Karpas-422 (cell line): ENCODE measurements around the gene NSUN4. TPM values are rescaled to one million over a fixed set of nuclear protein-coding genes. Genes with fewer than 3 reads are reported as not detected.
A peak's percentile ranks its signal among the peaks of the same experiment; 100 is the strongest.
"Not testable (repeated sequence)": the region's sequence is repeated elsewhere in the genome, so short reads cannot be mapped to it uniquely, and the experiment has no call there.

Source experiments
- DNase-seq: peaks from one replicate; pipeline ENCODE4 v3.0.0-alpha.2; 2015
- H2AFZ ChIP-seq: fragments of 200-600 bp; sonication (generic); 2 replicates; pipeline ENCODE4 v1.6.1; 2014; ENCODE audit warnings: antibody characterized with exemption, low read length, mixed read lengths
- H3K27ac ChIP-seq: fragments of 200-600 bp; sonication (generic); 2 replicates; pipeline ENCODE4 v1.5.1; 2014; ENCODE audit warnings: mild to moderate bottlenecking, low read length, moderate library complexity
- H3K27me3 ChIP-seq: fragments of 200-600 bp; sonication (generic); 2 replicates; pipeline ENCODE4 v1.6.1; 2014; ENCODE audit warnings: low read length, mixed read lengths
- H3K36me3 ChIP-seq: fragments of 200-600 bp; sonication (generic); 2 replicates; pipeline ENCODE4 v1.6.1; 2014; ENCODE audit warnings: low read length, mixed read lengths; ENCODE audit not compliant: insufficient read depth
- H3K4me1 ChIP-seq: fragments of 200-600 bp; sonication (generic); 2 replicates; pipeline ENCODE4 v1.6.1; 2014; ENCODE audit warnings: mild to moderate bottlenecking, low read length, mixed read lengths
- H3K4me2 ChIP-seq: fragments of 200-600 bp; sonication (generic); 2 replicates; pipeline ENCODE4 v1.6.1; 2014; ENCODE audit warnings: low read length, low read depth, mild to moderate bottlenecking; ENCODE audit not compliant: poor library complexity, severe bottlenecking
- H3K4me3 ChIP-seq: fragments of 200-600 bp; sonication (generic); 2 replicates; pipeline ENCODE4 v1.5.1; 2014; ENCODE audit warnings: mild to moderate bottlenecking, antibody characterized with exemption, low read length, mixed read lengths
- H3K79me2 ChIP-seq: fragments of 200-600 bp; sonication (generic); 2 replicates; pipeline ENCODE4 v1.6.1; 2014; ENCODE audit warnings: mild to moderate bottlenecking, low read length, mixed read lengths
- H3K9ac ChIP-seq: fragments of 200-600 bp; sonication (generic); 2 replicates; pipeline ENCODE4 v1.6.0; 2014; ENCODE audit warnings: low read length
- H3K9me2 ChIP-seq: fragments of 200-600 bp; sonication (generic), shearing (Covaris generic); replicated peaks from 2 replicates; pipeline ENCODE4 v1.6.0; 2014; ENCODE audit warnings: mild to moderate bottlenecking, low read length, moderate library complexity; ENCODE audit not compliant: insufficient read depth
- H3K9me3 ChIP-seq: fragments of 300-700, 200-600 bp; sonication (generic); 2 replicates; pipeline ENCODE4 v1.6.1; 2014; ENCODE audit warnings: low read length, mixed read lengths
- H4K20me1 ChIP-seq: fragments of 200-600 bp; sonication (generic); 2 replicates; pipeline ENCODE4 v1.6.1; 2014; ENCODE audit warnings: mild to moderate bottlenecking, antibody characterized with exemption, low read length, low read depth; ENCODE audit not compliant: insufficient read depth
- total RNA-seq: library from RNA; depleted of rRNA; stranded (reverse); fragments of >200 nt; shearing (Covaris generic); gene quantifications from 2 replicates; pipeline ENCODE4 v1.2.3, GENCODE V29; 2014; ENCODE audit warnings: low replicate concordance

NSUN4 gene
- total RNA-seq, 1 experiment from 2014 or later: 15.9 TPM

- Histone ChIP-seq H4K20me1 (peaks cover 7% of the 10 kb centered on the region; the same call in 1 of the 2 replicates), H3K36me3 (peaks cover 9% of the 10 kb centered on the region; the same call in 1 of the 2 replicates), H3K4me1 (peaks cover 24% of the 10 kb centered on the region), H3K27me3 (no peaks in the 10 kb centered on the region), H2AFZ (no peak overlapping the region), H3K9me2 (no peaks in the 10 kb centered on the region), H3K79me2 (peaks cover 26% of the 10 kb centered on the region), H3K27ac (no peak overlapping the region), H3K9ac (no peak overlapping the region), H3K4me3 (no peak overlapping the region), H3K4me2 (no peak overlapping the region), H3K9me3 (no peaks in the 10 kb centered on the region)
- no peak for DNase-seq
Measured at GRCh38 chr1:46343351-46343695, 2.7 kb downstream of the NSUN4 start.

GRCh38 chr1:46343705-46344104 is 3.1 kb downstream of the NSUN4 start:
- H4K20me1 ChIP-seq: peaks cover 7% of the 10 kb centered on the region; the same call in 1 of the 2 replicates
- no peak for DNase-seq
- no peak overlapping the region for H3K9ac ChIP-seq
- peaks cover 9% of the 10 kb centered on the region; the same call in 1 of the 2 replicates for H3K36me3 ChIP-seq
- peaks cover 24% of the 10 kb centered on the region for H3K4me1 ChIP-seq
- H3K4me2 ChIP-seq: no peak overlapping the region
- H3K4me3 ChIP-seq: no peak overlapping the region
- no peak overlapping the region for H3K27ac ChIP-seq
- no peak overlapping the region for H2AFZ ChIP-seq
- H3K27me3 ChIP-seq: no peaks in the 10 kb centered on the region
- peaks cover 26% of the 10 kb centered on the region for H3K79me2 ChIP-seq
- H3K9me2 ChIP-seq: no peaks in the 10 kb centered on the region
- H3K9me3 ChIP-seq: no peaks in the 10 kb centered on the region

- Histone ChIP-seq H3K9me3 (no peaks in the 10 kb centered on the region), H3K36me3 (peaks cover 12% of the 10 kb centered on the region), H3K9me2 (no peaks in the 10 kb centered on the region), H4K20me1 (peaks cover 7% of the 10 kb centered on the region; the same call in 1 of the 2 replicates), H3K4me2 (no peak overlapping the region), H2AFZ (no peak overlapping the region), H3K27ac (no peak overlapping the region), H3K27me3 (no peaks in the 10 kb centered on the region), H3K4me3 (no peak overlapping the region), H3K79me2 (peaks cover 28% of the 10 kb centered on the region), H3K9ac (no peak overlapping the region), H3K4me1 (peaks cover 22% of the 10 kb centered on the region)
- DNase-seq: no peak
Measured at GRCh38 chr1:46344481-46344880, 3.9 kb downstream of the NSUN4 start.

- no peak overlapping the region for H3K27ac ChIP-seq
- H3K9ac ChIP-seq: no peak overlapping the region
- H4K20me1 ChIP-seq: peaks cover 7% of the 10 kb centered on the region; the same call in 1 of the 2 replicates
- peak; percentile 20 for DNase-seq
- H3K79me2 ChIP-seq: peaks cover 32% of the 10 kb centered on the region
- H3K4me1 ChIP-seq: peaks cover 14% of the 10 kb centered on the region
- no peak overlapping the region for H2AFZ ChIP-seq
- H3K4me2 ChIP-seq: no peak overlapping the region
- H3K27me3 ChIP-seq: no peaks in the 10 kb centered on the region
- no peaks in the 10 kb centered on the region for H3K9me2 ChIP-seq
- H3K9me3 ChIP-seq: no peaks in the 10 kb centered on the region
- H3K4me3 ChIP-seq: no peak overlapping the region
- peaks cover 20% of the 10 kb centered on the region for H3K36me3 ChIP-seq
Measured at GRCh38 chr1:46345281-46345680, 4.7 kb downstream of the NSUN4 start.

GRCh38 chr1:46352363-46352762 is 11.8 kb downstream of the NSUN4 start:
- H3K4me2 ChIP-seq: no peak overlapping the region
- no peaks in the 10 kb centered on the region for H3K4me1 ChIP-seq
- no peak overlapping the region for H3K4me3 ChIP-seq
- no peak overlapping the region for H2AFZ ChIP-seq
- no peaks in the 10 kb centered on the region for H3K9me2 ChIP-seq
- peak; percentile 34 for DNase-seq
- no peaks in the 10 kb centered on the region for H3K27me3 ChIP-seq
- H4K20me1 ChIP-seq: no peaks in the 10 kb centered on the region
- peaks cover 7% of the 10 kb centered on the region for H3K79me2 ChIP-seq
- no peak overlapping the region for H3K27ac ChIP-seq
- H3K9me3 ChIP-seq: no peaks in the 10 kb centered on the region
- H3K9ac ChIP-seq: no peak overlapping the region
- H3K36me3 ChIP-seq: peaks cover 36% of the 10 kb centered on the region

- H3K9me3 ChIP-seq, H3K27ac ChIP-seq, H3K79me2 ChIP-seq, H3K27me3 ChIP-seq, DNase-seq, H4K20me1 ChIP-seq, H3K4me3 ChIP-seq, H2AFZ ChIP-seq, H3K9ac ChIP-seq, H3K4me2 ChIP-seq, H3K9me2 ChIP-seq, H3K4me1 ChIP-seq: not testable (repeated sequence)
- H3K36me3 ChIP-seq: peaks cover 22% of the 10 kb centered on the region
Measured at GRCh38 chr1:46355920-46356319, 15.3 kb downstream of the NSUN4 start.

GRCh38 chr1:46362158-46362557 is 21.6 kb downstream of the NSUN4 start:
- H3K79me2 ChIP-seq: no peaks in the 10 kb centered on the region
- H3K9ac ChIP-seq: no peak overlapping the region
- no peaks in the 10 kb centered on the region for H3K27me3 ChIP-seq
- no peaks in the 10 kb centered on the region for H3K9me2 ChIP-seq
- H3K4me2 ChIP-seq: no peak overlapping the region
- peaks cover 35% of the 10 kb centered on the region for H3K36me3 ChIP-seq
- H3K9me3 ChIP-seq: no peaks in the 10 kb centered on the region
- H2AFZ ChIP-seq: no peak overlapping the region
- peaks cover 13% of the 10 kb centered on the region for H3K4me1 ChIP-seq
- no peak for DNase-seq
- no peak overlapping the region for H3K4me3 ChIP-seq
- H4K20me1 ChIP-seq: no peaks in the 10 kb centered on the region
- H3K27ac ChIP-seq: no peak overlapping the region

GRCh38 chr1:46363121-46363520 is 22.5 kb downstream of the NSUN4 start:
- Histone ChIP-seq H3K4me1 (peaks cover 13% of the 10 kb centered on the region), H3K9me3 (no peaks in the 10 kb centered on the region), H3K4me3 (no peak overlapping the region), H3K9ac (no peak overlapping the region), H3K36me3 (peaks cover 33% of the 10 kb centered on the region), H3K27me3 (no peaks in the 10 kb centered on the region), H3K9me2 (no peaks in the 10 kb centered on the region), H3K27ac (no peak overlapping the region), H2AFZ (no peak overlapping the region), H3K4me2 (no peak overlapping the region), H4K20me1 (no peaks in the 10 kb centered on the region), H3K79me2 (no peaks in the 10 kb centered on the region)
- DNase-seq: no peak

GRCh38 chr1:46364612-46365011 is 24.0 kb downstream of the NSUN4 start:
- no peaks in the 10 kb centered on the region for H3K27me3 ChIP-seq
- no peak for DNase-seq
- H3K4me1 ChIP-seq: peaks cover 21% of the 10 kb centered on the region
- no peaks in the 10 kb centered on the region for H4K20me1 ChIP-seq
- H3K79me2 ChIP-seq: no peaks in the 10 kb centered on the region
- no peaks in the 10 kb centered on the region for H3K9me2 ChIP-seq
- no peak overlapping the region for H3K9ac ChIP-seq
- H3K27ac ChIP-seq: no peak overlapping the region
- no peak overlapping the region for H2AFZ ChIP-seq
- H3K36me3 ChIP-seq: peaks cover 33% of the 10 kb centered on the region
- no peak overlapping the region for H3K4me2 ChIP-seq
- H3K9me3 ChIP-seq: no peaks in the 10 kb centered on the region
- H3K4me3 ChIP-seq: no peak overlapping the region
